HUES64 (cell line): ENCODE data around the gene ADCY7.
"Not testable (repeated sequence)": the region's sequence is repeated elsewhere in the genome, so short reads cannot be mapped to it uniquely, and the experiment has no call there.

Source experiments
- H3K27ac ChIP-seq: 2 replicates; pipeline ENCODE4 v1.7.0; 2013; ENCODE audit warnings: low read depth, low read length, inconsistent platforms
- H3K27me3 ChIP-seq: 2 replicates; pipeline ENCODE4 v1.6.1; 2013; ENCODE audit warnings: mild to moderate bottlenecking, low read length; ENCODE audit not compliant: insufficient read depth
- H3K36me3 ChIP-seq: 2 replicates; pipeline ENCODE4 v1.6.1; 2013; ENCODE audit warnings: mild to moderate bottlenecking, low read length; ENCODE audit not compliant: insufficient read depth
- H3K4me1 ChIP-seq: 2 replicates; pipeline ENCODE4 v1.6.1; 2013; ENCODE audit warnings: mild to moderate bottlenecking, low read length, moderate library complexity; ENCODE audit not compliant: insufficient read depth
- H3K4me3 ChIP-seq: 2 replicates; pipeline ENCODE4 v1.5.1; 2013; ENCODE audit warnings: mild to moderate bottlenecking, low read length, moderate library complexity
- H3K9ac ChIP-seq: 2 replicates; pipeline ENCODE4 v1.6.1; 2013; ENCODE audit warnings: mild to moderate bottlenecking, low read depth, low read length
- H3K9me3 ChIP-seq: 2 replicates; pipeline ENCODE4 v1.6.1; 2013; ENCODE audit warnings: low read depth, low read length; ENCODE audit not compliant: insufficient read depth
- WGBS: fragments of 150-250, 120-280 bp; methylation state at CpG from one replicate; pipeline ENCODE4 v1.1.7; 2013; ENCODE audit warnings: missing lambda C conversion rate; 5-methylcytosine and 5-hydroxymethylcytosine counted together

Gene ADCY7

GRCh38 chr16:50338371-50339231, 72.2 kb downstream of the ADCY7 start:
- H3K36me3 ChIP-seq: peaks cover 84% of the 10 kb centered on the region
- no peak overlapping the region for H3K9ac ChIP-seq
- H3K4me1 ChIP-seq: peaks cover 6% of the 10 kb centered on the region; the same call in 1 of the 2 replicates
- no peaks in the 10 kb centered on the region for H3K9me3 ChIP-seq
- no peaks in the 10 kb centered on the region for H3K27me3 ChIP-seq
- H3K4me3 ChIP-seq: no peak overlapping the region
- WGBS: 93% methylated on average over 7 of the region's 8 CpGs
- no peak overlapping the region for H3K27ac ChIP-seq

GRCh38 chr16:50340578-50340977, 74.2 kb downstream of the ADCY7 start:
- Histone ChIP-seq H3K36me3 (peaks cover 71% of the 10 kb centered on the region), H3K9me3 (no peaks in the 10 kb centered on the region), H3K27ac (no peak overlapping the region), H3K9ac (no peak overlapping the region), H3K27me3 (no peaks in the 10 kb centered on the region), H3K4me1 (peaks cover 6% of the 10 kb centered on the region; the same call in 1 of the 2 replicates), H3K4me3 (no peak overlapping the region)
- 94% methylated on average over 2 of the region's 2 CpGs for WGBS

GRCh38 chr16:50343566-50343965, 77.2 kb downstream of the ADCY7 start:
- not testable (repeated sequence) for H3K4me3 ChIP-seq, H3K9me3 ChIP-seq, H3K9ac ChIP-seq, H3K4me1 ChIP-seq, H3K27me3 ChIP-seq, H3K27ac ChIP-seq
- H3K36me3 ChIP-seq: peaks cover 54% of the 10 kb centered on the region
- 64% methylated on average over 8 of the region's 8 CpGs for WGBS

GRCh38 chr16:50345210-50345609, 78.9 kb downstream of the ADCY7 start:
- not testable (repeated sequence) for H3K4me1 ChIP-seq, H3K9me3 ChIP-seq, H3K4me3 ChIP-seq, H3K9ac ChIP-seq, H3K27ac ChIP-seq, H3K27me3 ChIP-seq
- peaks cover 48% of the 10 kb centered on the region for H3K36me3 ChIP-seq
- 92% methylated on average over 1 of the region's 2 CpGs for WGBS

- 93% methylated on average over 5 of the region's 5 CpGs for WGBS
- no peaks in the 10 kb centered on the region for H3K27me3 ChIP-seq
- H3K9me3 ChIP-seq: no peaks in the 10 kb centered on the region; the same call in 1 of the 2 replicates
- H3K27ac ChIP-seq: no peak overlapping the region
- H3K4me3 ChIP-seq: no peak overlapping the region
- H3K4me1 ChIP-seq: no peaks in the 10 kb centered on the region
- H3K9ac ChIP-seq: no peak overlapping the region
- peaks cover 63% of the 10 kb centered on the region for H3K36me3 ChIP-seq
Measured at GRCh38 chr16:50351116-50351515, 84.8 kb downstream of the ADCY7 start.

- H3K36me3 ChIP-seq: peaks cover 70% of the 10 kb centered on the region
- H3K27me3 ChIP-seq: no peaks in the 10 kb centered on the region
- no peaks in the 10 kb centered on the region; the same call in 1 of the 2 replicates for H3K9me3 ChIP-seq
- no peak overlapping the region for H3K4me3 ChIP-seq
- no peak overlapping the region for H3K9ac ChIP-seq
- no peaks in the 10 kb centered on the region for H3K4me1 ChIP-seq
- H3K27ac ChIP-seq: no peak overlapping the region
- no CpG with 5 or more reads among the region's 2 CpGs for WGBS
Measured at GRCh38 chr16:50351952-50352351, 85.6 kb downstream of the ADCY7 start.

GRCh38 chr16:50354082-50354481, 87.7 kb downstream of the ADCY7 start:
- WGBS: no CpG with 5 or more reads among the region's 1 CpG
- no peaks in the 10 kb centered on the region for H3K4me1 ChIP-seq
- no peak overlapping the region for H3K9ac ChIP-seq
- H3K27me3 ChIP-seq: no peaks in the 10 kb centered on the region
- H3K9me3 ChIP-seq: no peaks in the 10 kb centered on the region; the same call in 1 of the 2 replicates
- H3K4me3 ChIP-seq: no peak overlapping the region
- peaks cover 91% of the 10 kb centered on the region for H3K36me3 ChIP-seq
- no peak overlapping the region for H3K27ac ChIP-seq

GRCh38 chr16:50354629-50355456, 88.5 kb downstream of the ADCY7 start:
- Histone ChIP-seq H3K4me3 (no peak overlapping the region), H3K9me3 (no peaks in the 10 kb centered on the region), H3K36me3 (peaks cover 91% of the 10 kb centered on the region), H3K4me1 (no peaks in the 10 kb centered on the region), H3K27me3 (no peaks in the 10 kb centered on the region), H3K9ac (no peak overlapping the region), H3K27ac (no peak overlapping the region)
- WGBS: 86% methylated on average over 6 of the region's 11 CpGs

- no peaks in the 10 kb centered on the region for H3K4me1 ChIP-seq
- 85% methylated on average over 1 of the region's 1 CpG for WGBS
- H3K27ac ChIP-seq: no peak overlapping the region
- peaks cover 93% of the 10 kb centered on the region for H3K36me3 ChIP-seq
- H3K4me3 ChIP-seq: no peak overlapping the region
- no peaks in the 10 kb centered on the region for H3K9me3 ChIP-seq
- no peaks in the 10 kb centered on the region for H3K27me3 ChIP-seq
- no peak overlapping the region for H3K9ac ChIP-seq
Measured at GRCh38 chr16:50359626-50360025, 93.3 kb downstream of the ADCY7 start.

- Histone ChIP-seq H3K27me3 (no peaks in the 10 kb centered on the region), H3K9ac (no peak overlapping the region)
Measured at GRCh38 chr16:50360033-50360778, 93.9 kb downstream of the ADCY7 start.

GRCh38 chr16:50360779-50361178, 94.4 kb downstream of the ADCY7 start:
- Histone ChIP-seq H3K27me3 (no peaks in the 10 kb centered on the region), H3K4me1 (no peaks in the 10 kb centered on the region), H3K36me3 (peaks cover 98% of the 10 kb centered on the region), H3K9me3 (no peaks in the 10 kb centered on the region), H3K9ac (no peak overlapping the region), H3K27ac (no peak overlapping the region), H3K4me3 (no peak overlapping the region)
- 94% methylated on average over 3 of the region's 3 CpGs for WGBS

More at GRCh38 chr16:50360033-50360778, 93.9 kb downstream of the ADCY7 start:
- WGBS: 94% methylated on average over 6 of the region's 6 CpGs
- H3K36me3 ChIP-seq: peaks cover 96% of the 10 kb centered on the region
- no peak overlapping the region for H3K4me3 ChIP-seq
- no peak overlapping the region for H3K27ac ChIP-seq
- H3K9me3 ChIP-seq: no peaks in the 10 kb centered on the region
- H3K4me1 ChIP-seq: no peaks in the 10 kb centered on the region
